Retina (tissue), 1 donor: ENCODE measurements around the gene CFLAR.
"Not testable (repeated sequence)": the region's sequence is repeated elsewhere in the genome, so short reads cannot be mapped to it uniquely, and the experiment has no call there.

Experiments
- DNase-seq: peaks from one replicate; pipeline ENCODE4 v3.0.0-alpha.2; 2016

The CFLAR gene

DNA sequence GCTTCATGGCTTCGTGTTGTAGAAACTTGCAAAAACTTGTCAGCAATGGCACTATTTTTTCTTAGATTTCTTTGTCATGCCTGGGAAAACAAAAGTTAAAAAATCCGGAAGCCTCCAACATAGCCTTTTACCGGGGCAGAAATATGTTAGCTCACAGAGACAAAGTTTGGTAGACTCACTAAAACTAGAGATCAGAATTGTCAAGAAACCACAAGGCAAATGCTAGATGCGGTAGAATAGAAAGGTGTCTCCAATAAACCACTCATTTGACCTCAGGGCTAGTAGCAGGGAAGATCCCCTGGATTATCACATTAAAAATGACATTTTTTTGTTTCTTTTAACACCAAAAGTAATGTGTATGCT lies 67.4 kb downstream of the CFLAR start:
- DNase-seq = no peak

DNA sequence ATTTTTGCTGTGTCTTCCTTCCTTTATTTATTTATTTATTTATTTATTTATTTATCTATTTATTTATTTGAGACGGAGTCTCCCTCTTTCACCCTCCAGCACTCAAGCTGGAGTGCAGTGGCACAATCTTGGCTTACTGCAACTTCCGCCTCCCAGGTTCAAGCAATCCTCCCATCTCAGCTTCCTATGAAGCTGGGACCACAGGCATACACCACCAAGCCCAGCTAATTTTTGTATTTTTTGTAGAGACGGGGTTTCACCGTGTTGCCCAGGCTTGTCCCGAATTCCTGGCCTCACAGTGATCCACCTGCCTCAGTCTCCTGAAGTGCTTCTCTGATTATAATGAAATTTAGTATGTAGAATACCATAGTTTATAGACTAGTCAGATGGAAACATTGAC lies 67.9 kb downstream of the CFLAR start:
- DNase-seq = not testable (repeated sequence)

GRCh38 chr2:201184248-201184647 lies 68.3 kb downstream of the CFLAR start:
- not testable (repeated sequence) for DNase-seq

DNA sequence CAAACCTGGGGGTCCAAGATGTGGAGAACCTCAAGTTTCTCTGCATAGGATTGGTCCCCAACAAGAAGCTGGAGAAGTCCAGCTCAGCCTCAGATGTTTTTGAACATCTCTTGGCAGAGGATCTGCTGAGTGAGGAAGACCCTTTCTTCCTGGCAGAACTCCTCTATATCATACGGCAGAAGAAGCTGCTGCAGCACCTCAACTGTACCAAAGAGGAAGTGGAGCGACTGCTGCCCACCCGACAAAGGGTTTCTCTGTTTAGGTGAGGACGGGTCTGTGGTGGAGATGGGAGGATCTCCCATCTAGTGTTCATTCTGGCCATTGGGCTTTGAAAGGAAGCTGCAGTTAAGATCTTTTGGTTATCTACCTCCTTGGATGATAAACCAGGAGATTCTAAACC lies 69.9 kb downstream of the CFLAR start:
- no peak for DNase-seq

DNA sequence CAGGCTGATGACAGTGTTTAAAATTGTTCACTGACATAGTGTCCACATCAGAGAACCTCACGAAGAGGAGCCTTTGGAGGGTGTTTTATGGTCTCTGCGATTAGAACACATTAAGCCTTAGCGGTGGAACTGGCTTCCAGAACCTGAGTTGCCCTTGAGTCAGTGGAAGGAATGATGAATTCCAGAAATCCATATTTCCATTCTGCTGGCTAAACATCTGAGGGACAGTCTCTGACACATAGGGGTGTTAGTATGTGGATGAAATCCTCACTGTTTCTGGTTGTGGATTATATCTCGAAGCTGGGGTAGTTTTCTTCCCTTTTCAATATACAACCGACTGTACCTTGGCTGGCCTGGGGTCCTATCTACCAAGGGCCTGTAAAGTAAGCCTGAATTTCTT lies 71.0 kb downstream of the CFLAR start:
- DNase-seq = no peak

GRCh38 chr2:201188449-201188848 lies 72.5 kb downstream of the CFLAR start:
- no peak for DNase-seq

DNA sequence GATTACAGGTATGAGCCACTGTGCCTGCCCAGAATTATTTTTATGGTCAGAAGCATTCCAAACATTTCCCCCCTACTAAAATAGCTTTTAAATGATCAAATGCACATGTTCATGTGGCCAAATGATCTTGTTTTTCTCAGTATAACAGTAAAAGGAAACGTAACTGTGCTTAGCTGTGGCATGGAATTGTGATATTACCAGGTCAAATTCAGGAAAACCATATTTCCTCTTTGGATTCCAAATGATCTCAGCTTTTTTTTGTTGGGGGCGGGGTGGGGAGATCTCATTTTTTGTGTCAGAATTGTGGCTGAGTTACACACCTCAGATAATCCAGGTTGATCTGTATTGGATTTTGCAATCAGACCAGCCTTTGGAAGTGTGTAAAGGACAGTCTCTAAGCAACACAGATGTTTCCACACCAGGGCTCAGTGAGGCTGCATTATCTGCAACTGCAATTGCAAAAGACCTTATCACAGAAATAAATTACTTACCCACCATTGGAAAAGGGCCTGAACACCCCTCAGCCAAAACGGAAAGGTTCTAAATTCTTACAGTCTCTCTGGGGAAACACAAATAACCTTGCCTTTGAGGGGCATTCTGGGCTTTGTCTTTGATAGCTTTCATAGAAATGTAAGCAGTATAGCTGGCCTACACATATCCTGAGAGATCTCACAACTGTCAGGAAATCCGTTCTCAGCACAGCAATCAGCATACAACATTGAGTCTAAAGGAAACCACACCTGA lies 75.3 kb downstream of the CFLAR start:
- no peak for DNase-seq

- no peak for DNase-seq
Measured at GRCh38 chr2:201194097-201194496, 78.1 kb downstream of the CFLAR start.

DNA sequence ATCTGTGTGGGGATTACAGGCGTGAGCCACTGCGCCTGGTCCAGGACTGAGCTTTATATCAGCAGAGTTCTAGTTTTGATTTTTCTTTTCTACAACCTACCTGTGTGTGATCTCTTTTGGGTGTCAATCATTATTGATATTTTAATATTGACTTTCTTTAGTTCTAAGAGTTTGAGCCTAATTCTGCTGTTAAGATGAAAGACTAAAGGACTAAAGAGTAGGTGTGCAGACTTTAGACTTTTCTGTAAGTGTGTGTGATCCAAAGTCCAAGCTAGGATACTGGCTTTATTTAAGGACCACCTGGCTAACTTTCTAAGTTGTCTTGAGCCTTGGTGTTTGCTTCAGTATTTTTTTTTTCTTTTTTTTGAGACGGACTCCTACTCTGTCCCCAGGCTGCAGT lies 79.4 kb downstream of the CFLAR start:
- no peak for DNase-seq

- DNase-seq = no peak
Measured at GRCh38 chr2:201196003-201196402, 80.0 kb downstream of the CFLAR start.

GRCh38 chr2:201196803-201197202 lies 80.8 kb downstream of the CFLAR start:
- no peak for DNase-seq

GRCh38 chr2:201197781-201198180 lies 81.8 kb downstream of the CFLAR start:
- no peak for DNase-seq

- DNase-seq = no peak
Measured at GRCh38 chr2:201199847-201200246, 83.9 kb downstream of the CFLAR start.

GRCh38 chr2:201200345-201200744 lies 84.4 kb downstream of the CFLAR start:
- DNase-seq = no peak

DNA sequence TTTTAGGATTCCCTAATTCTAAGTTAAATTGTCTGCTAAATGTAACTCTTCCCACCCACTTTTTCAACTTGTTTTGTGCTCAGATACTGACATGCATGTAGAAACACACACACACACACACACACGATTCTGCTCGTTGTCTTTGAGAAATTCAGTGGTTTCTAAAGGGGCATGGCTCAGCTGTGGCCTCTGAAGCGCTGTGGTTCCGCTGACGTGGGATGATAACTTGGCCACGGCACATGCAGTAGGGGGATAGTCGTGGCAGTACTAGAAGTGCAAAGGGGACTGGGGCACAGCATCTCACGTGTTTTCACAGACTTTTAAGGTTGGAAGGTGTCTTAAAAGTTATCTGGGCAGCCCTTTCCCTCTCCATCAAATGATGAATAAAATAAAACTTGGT lies 85.4 kb downstream of the CFLAR start:
- no peak for DNase-seq

GRCh38 chr2:201203916-201204654 lies 88.1 kb downstream of the CFLAR start:
- DNase-seq = no peak

- no peak for DNase-seq
Measured at GRCh38 chr2:201204655-201205514, 88.9 kb downstream of the CFLAR start.

DNA sequence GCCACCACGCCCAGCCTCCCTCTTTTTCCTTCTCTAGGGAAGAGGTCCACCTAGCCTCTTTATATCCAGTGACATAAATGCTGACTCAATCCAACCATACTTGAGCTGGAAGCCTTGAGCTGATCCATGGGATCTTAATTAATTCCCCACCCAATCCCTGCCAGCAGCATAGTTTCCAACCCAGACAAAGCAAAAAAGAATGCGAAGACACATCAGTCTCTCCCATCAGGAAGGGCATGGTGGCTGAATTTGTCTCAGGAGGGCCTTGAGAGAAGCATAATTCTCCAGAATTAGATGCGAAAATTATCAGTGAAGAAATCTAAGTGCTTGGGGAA lies 89.5 kb downstream of the CFLAR start:
- no peak for DNase-seq

- DNase-seq = no peak
Measured at GRCh38 chr2:201208563-201209252, 92.7 kb downstream of the CFLAR start.

DNA sequence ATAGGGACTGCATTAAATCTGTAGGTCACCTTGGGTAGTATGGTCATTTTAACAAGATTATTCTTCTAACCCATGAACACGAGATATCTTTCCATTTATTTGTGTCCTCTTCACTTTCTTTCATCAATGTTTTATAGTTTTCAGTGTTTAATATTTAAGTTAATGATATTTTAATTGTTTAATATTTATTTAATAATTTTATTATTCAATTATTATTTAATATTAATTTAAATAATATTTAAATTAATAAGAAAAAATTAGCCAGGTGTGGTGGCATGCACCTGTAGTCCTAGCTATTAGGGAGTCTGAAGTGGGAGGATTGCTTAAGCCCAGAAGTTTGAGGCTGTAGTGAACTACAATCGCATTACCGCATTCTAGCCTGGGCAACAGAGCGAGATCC lies 100.0 kb downstream of the CFLAR start:
- no peak for DNase-seq

GRCh38 chr2:201216918-201217317 lies 101.0 kb downstream of the CFLAR start:
- DNase-seq = no peak

GRCh38 chr2:201218780-201219179 lies 102.8 kb downstream of the CFLAR start:
- no peak for DNase-seq
